Embryonic facial prominence (tissue), 1 donor: ENCODE measurements around the gene ZBTB22.
A peak's percentile ranks its signal among the peaks of the same experiment; 100 is the strongest.
"Not testable (repeated sequence)": the region's sequence is repeated elsewhere in the genome, so short reads cannot be mapped to it uniquely, and the experiment has no call there.

Source experiments
- DNase-seq: peaks from one replicate; pipeline ENCODE4 v3.0.0-alpha.2; 2016; ENCODE audit errors: extremely low spot score

The ZBTB22 gene

DNA sequence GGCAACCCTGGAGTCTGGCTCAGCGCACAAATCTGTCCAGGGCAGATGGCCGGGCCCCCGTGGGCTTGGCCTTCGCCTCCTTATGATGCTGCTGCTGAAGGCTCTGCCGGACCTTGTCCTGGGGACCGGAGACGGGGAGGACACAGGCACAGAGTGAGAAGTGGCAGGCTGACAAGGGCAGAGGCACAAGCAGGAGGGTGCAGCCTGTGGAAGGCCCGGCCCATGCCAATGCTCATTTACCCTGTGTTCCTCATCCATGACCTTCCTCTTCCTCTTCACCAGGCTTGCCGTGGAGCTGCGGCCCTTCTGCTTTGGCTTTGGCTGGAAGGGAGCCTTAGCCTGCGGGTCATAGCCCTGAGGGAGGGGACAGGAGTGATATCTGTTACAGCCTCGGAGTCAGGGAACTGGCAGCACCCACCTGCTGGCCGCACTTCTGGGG lies 38.3 kb downstream of the ZBTB22 start:
- no peak for DNase-seq

- DNase-seq: no peak
Observed at GRCh38 chr6:33278810-33279209, 38.7 kb downstream of the ZBTB22 start.

GRCh38 chr6:33278392-33278741 lies 39.2 kb downstream of the ZBTB22 start:
- no peak for DNase-seq

- DNase-seq: no peak
Observed at GRCh38 chr6:33277663-33278391, 39.7 kb downstream of the ZBTB22 start.

- no peak for DNase-seq
Observed at GRCh38 chr6:33276864-33277662, 40.5 kb downstream of the ZBTB22 start, which contains the start of gene B3GALT4. Gene B3GALT4, plus strand, starts transcription at chr6:33277123. Its CDS starts 297 bp downstream, at chr6:33277420.

- DNase-seq: no peak
Observed at GRCh38 chr6:33276581-33276863, 41.0 kb downstream of the ZBTB22 start.

- DNase-seq: not testable (repeated sequence)
Observed at GRCh38 chr6:33275795-33276580, 41.6 kb downstream of the ZBTB22 start.

DNA sequence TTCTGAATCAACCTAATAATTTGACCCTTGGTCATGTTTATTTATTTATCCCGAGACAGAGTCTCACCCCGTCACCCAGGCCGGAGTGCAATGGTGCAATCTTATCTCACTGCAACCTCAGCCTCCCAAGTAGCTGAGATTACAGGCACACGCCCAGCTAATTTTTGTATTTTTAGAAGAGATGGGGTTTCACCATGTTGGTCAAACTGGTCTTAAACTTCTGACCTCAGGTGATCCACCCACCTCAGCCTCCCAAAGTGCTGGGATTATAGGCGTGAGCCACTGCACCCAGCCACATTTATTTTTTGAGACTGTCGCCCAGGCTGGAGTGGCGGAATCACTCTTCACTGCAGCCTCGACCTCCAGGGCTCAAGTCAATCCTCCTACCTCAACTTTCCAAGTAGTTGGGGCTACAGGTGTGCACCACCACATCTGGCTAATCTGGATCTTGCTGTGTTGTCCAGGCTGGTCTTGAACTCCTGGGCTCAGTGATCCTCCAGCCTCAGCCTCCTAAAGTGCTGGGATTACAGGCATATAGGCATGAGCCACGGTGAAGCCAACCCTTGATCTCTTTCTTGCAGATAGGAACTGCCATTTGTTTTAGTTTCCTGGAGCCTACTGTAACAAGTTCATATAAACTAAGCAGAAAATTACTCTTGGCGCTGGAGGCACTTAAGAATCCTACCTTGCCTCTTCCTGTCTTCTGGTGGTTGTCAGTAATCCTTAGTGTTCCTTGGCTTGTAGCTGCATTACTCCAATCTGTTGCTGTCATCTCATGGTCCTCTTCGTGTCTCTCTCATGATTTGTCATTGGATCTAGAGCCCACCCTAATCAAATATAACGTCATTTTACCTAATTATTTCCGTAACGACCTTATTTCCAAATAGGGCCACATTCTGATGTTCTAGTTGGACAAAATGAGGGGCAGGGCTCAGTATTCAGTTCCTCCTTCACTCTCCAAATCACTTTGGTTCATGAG lies 43.3 kb downstream of the ZBTB22 start:
- DNase-seq: no peak

DNA sequence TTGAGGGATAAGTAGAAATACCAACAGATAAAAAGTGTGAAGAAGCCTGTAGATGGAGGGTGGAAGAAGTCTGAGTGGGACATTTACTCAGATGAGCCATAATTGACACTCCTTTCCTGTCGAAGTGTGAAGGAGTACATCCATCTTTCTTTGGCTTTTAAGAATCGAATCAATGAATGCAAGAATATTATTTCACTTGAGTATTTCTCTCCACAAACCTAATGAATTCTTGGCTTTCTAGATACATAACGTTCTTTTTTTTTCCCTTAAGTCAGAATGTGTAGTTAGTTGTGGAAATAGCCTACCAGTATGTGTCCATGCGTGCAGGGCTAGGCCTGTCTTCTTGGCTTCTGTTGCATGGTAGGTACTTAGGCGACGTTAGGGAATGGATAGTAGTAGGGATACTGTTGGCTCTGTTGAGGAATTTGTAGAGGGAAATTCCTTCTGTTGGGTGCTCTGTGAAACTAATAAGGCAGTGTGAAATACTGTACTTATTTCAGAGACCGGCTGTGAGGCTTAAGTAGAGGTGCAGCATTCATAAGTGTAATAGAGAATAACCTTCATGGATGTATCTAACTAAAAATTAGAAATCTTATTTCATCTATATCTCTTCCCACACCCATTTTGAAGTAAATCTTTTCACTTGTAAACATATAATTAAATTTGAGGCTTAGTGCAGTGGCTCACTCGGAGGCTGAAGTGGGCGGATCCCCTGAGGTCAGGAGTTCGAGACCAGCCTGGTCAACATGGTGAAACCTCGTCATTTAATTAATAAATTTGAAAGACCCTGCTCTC lies 44.2 kb downstream of the ZBTB22 start:
- DNase-seq: no peak

GRCh38 chr6:33272275-33273128 lies 45.0 kb downstream of the ZBTB22 start:
- DNase-seq: no peak

DNA sequence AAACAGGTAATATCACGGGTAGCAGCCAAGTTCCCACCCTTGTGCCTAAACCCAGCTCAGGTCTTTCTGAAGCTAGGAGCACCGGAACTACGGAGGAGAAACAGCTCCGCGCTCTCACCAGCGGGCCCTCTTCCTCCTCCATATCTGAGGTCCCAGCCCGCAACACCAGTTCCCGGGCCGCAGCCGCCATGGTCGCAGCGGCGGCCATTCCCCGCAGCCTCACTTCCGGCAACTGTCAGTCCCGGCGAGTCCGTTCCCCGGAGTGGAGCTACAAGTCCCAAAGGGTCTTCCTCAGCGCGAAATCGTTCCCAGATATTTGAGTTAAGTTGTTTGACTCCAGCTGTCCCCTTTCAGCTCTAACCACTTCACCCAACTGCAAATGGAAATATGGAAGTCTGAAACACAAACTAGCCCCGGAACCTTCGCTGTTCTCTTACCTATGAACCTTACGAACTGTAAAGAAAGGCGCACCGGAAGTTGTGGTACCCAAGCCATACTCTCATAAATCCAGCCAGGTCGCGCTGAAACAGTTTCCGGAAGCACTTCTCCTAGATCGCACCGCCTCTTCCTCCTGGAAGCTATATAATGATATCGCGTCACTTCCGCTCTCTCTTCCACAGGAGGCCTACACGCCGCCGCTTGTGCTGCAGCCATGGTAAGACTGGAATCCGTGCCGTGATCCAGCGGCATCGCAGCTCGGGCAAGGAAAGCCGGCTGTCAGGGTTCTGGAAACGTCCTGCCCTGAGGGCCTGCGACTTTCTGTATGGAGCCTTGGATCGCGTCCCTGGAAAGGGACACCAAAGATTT lies 45.9 kb downstream of the ZBTB22 start, which contains the start of the genes RPS18 and VPS52:
Gene RPS18, plus strand, starts transcription at position 608 of the 807 bp plus-strand sequence. Its CDS starts 45 bp downstream, at position 653.
Gene VPS52, minus strand, starts transcription at position 409 of the 807 bp plus-strand sequence. Its CDS starts 201 bp downstream, at position 208.
- DNase-seq: peak; percentile 100

- DNase-seq: no peak
Observed at GRCh38 chr6:33271117-33271467, 46.5 kb downstream of the ZBTB22 start.
